IMR-90 (cell line): ENCODE data around the gene VSIR. TPM values are rescaled to one million over a fixed set of nuclear protein-coding genes. Genes with fewer than 3 reads are reported as not detected.

ENCODE experiments used
- ATAC-seq: fragments of 200-7000 bp; cut with Tn5 transposase; 2 replicates; pipeline ENCODE4 v1.9.1; 2020; ENCODE audit warnings: low read depth, mild to moderate bottlenecking, moderate library complexity
- BruUV-seq: library from RNA; stranded (reverse); fragments of 400-500 nt; replicated peaks from 2 replicates; lab custom pipeline; 2021; lab: Mats Ljungman, UMichigan
- CTCF ChIA-PET: fragments of 300-600 bp; formaldehyde crosslinking; extraction: SDS; loops from one replicate; lab custom pipeline; 2021; ENCODE audit warnings: antibody characterized with exemption; lab: Yijun Ruan, JAX
- POLR2A ChIA-PET: fragments of 300-600 bp; sonication (Branson Sonifier 250); formaldehyde crosslinking; loops from one replicate; lab custom pipeline; 2022; ENCODE audit warnings: antibody characterized with exemption; ENCODE audit not compliant: unreplicated experiment; lab: Charles Lee
- DNase-seq: peaks from one replicate; pipeline ENCODE4 v3.0.0; 2013
- H2AFZ ChIP-seq: replicated peaks from 2 replicates; pipeline ENCODE3; 2013; ENCODE audit warnings: low read length, mild to moderate bottlenecking; ENCODE audit not compliant: poor library complexity
- H2AK5ac ChIP-seq: 2 replicates; pipeline ENCODE4 v1.6.1; 2013; ENCODE audit warnings: low read depth, low read length, inconsistent platforms
- H2AK9ac ChIP-seq: replicated peaks from 2 replicates; pipeline ENCODE3; 2013; ENCODE audit warnings: mild to moderate bottlenecking, low read depth, low read length, moderate library complexity; ENCODE audit not compliant: poor library complexity
- H2BK120ac ChIP-seq: 2 replicates; pipeline ENCODE4 v1.6.1; 2013; ENCODE audit warnings: low read depth, low read length, inconsistent platforms
- H2BK15ac ChIP-seq: 3 replicates; pipeline ENCODE4 v1.6.1; 2013; ENCODE audit warnings: low read depth, low read length, inconsistent platforms
- H2BK20ac ChIP-seq: 2 replicates; pipeline ENCODE4 v1.6.1; 2013; ENCODE audit warnings: low read depth, mild to moderate bottlenecking, inconsistent platforms, low read length, moderate library complexity
- H2BK5ac ChIP-seq: 2 replicates; pipeline ENCODE4 v1.6.1; 2013; ENCODE audit warnings: mild to moderate bottlenecking, low read depth, low read length, inconsistent platforms; ENCODE audit not compliant: poor library complexity, severe bottlenecking
- H3K14ac ChIP-seq: replicated peaks from 2 replicates; pipeline ENCODE4 v1.6.1; 2013; ENCODE audit warnings: low read depth, low read length, inconsistent platforms
- H3K18ac ChIP-seq: 2 replicates; pipeline ENCODE4 v1.6.1; 2013; ENCODE audit warnings: low read depth, low read length, control low read depth
- H3K23ac ChIP-seq: 2 replicates; pipeline ENCODE4 v1.6.1; 2013; ENCODE audit warnings: low read depth, low read length, inconsistent platforms
- H3K27ac ChIP-seq: 2 replicates; pipeline ENCODE4 v1.5.1; 2013; ENCODE audit warnings: mild to moderate bottlenecking, control low read depth, low read length; ENCODE audit not compliant: insufficient read depth
- H3K27me3 ChIP-seq: 2 replicates; pipeline ENCODE4 v1.6.1; 2013; ENCODE audit warnings: low read length; ENCODE audit not compliant: control insufficient read depth, insufficient read depth
- H3K36me3 ChIP-seq: 2 replicates; pipeline ENCODE4 v1.6.1; 2013; ENCODE audit warnings: low read length, mixed read lengths; ENCODE audit not compliant: control insufficient read depth, insufficient read depth
- H3K4ac ChIP-seq: 2 replicates; pipeline ENCODE4 v1.6.1; 2013; ENCODE audit warnings: low read depth, low read length, inconsistent platforms
- H3K4me1 ChIP-seq: 2 replicates; pipeline ENCODE4 v1.6.1; 2013; ENCODE audit warnings: low read length, mixed read lengths; ENCODE audit not compliant: control insufficient read depth, insufficient read depth
- H3K4me2 ChIP-seq: 2 replicates; pipeline ENCODE4 v1.6.1; 2013; ENCODE audit warnings: low read depth, mild to moderate bottlenecking, control low read depth, low read length, moderate library complexity
- H3K4me3 ChIP-seq: 2 replicates; pipeline ENCODE4 v1.5.1; 2013; ENCODE audit warnings: low read depth, mild to moderate bottlenecking, control low read depth, low read length, moderate library complexity; ENCODE audit not compliant: insufficient read depth
- H3K56ac ChIP-seq: 2 replicates; pipeline ENCODE4 v1.6.1; 2013; ENCODE audit warnings: low read length, inconsistent platforms; ENCODE audit not compliant: insufficient read depth; ENCODE audit errors: extremely low read depth
- H3K79me1 ChIP-seq, 2 experiments: 2 replicates each; pipeline ENCODE4 v1.6.1; 2013; ENCODE audit warnings: low read length in 2 of 2, inconsistent platforms in 1 of 2, low read depth in 1 of 2
- H3K9ac ChIP-seq: 2 replicates; pipeline ENCODE4 v1.6.1; 2013; ENCODE audit warnings: low read depth, low read length, control low read depth
- H3K9me1 ChIP-seq: 2 replicates; pipeline ENCODE4 v1.6.1; 2013; ENCODE audit warnings: low read length, inconsistent platforms; ENCODE audit not compliant: insufficient read depth
- H3K9me3 ChIP-seq: 2 replicates; pipeline ENCODE4 v1.6.1; 2013; ENCODE audit warnings: low read length; ENCODE audit not compliant: control insufficient read depth, insufficient read depth
- H4K20me1 ChIP-seq: 2 replicates; pipeline ENCODE4 v1.6.1; 2013; ENCODE audit warnings: low read length, inconsistent platforms; ENCODE audit not compliant: insufficient read depth
- H4K5ac ChIP-seq: 2 replicates; pipeline ENCODE4 v1.6.1; 2013; ENCODE audit warnings: mild to moderate bottlenecking, low read depth, low read length, control low read depth
- H4K8ac ChIP-seq, 2 experiments: 2 replicates each; pipeline ENCODE4 v1.6.1; 2013; ENCODE audit warnings: low read depth in 2 of 2, low read length in 2 of 2, control low read depth in 1 of 2, inconsistent platforms in 1 of 2
- H4K91ac ChIP-seq: 2 replicates; pipeline ENCODE4 v1.6.1; 2013; ENCODE audit warnings: low read depth, low read length, inconsistent platforms; ENCODE audit not compliant: insufficient read depth
- MAFK ChIP-seq: IDR thresholded peaks from 2 replicates; pipeline ENCODE4 v1.6.1; 2012; ENCODE audit warnings: low read depth, low read length, improper control_type of control experiment
- NFE2L2 ChIP-seq: fragments of 150-350 bp; IDR thresholded peaks from 2 replicates; pipeline ENCODE4 v1.6.1; 2016; ENCODE audit warnings: low read depth, mild to moderate bottlenecking, low read length
- POLR2A ChIP-seq: IDR thresholded peaks from 2 replicates; pipeline ENCODE4 v1.6.1; 2012; ENCODE audit warnings: mild to moderate bottlenecking, low read depth, low read length
- RFX5 ChIP-seq: IDR thresholded peaks from 2 replicates; pipeline ENCODE4 v1.8.0; 2012; ENCODE audit warnings: low read depth, mild to moderate bottlenecking, low read length, moderate library complexity
- USF2 ChIP-seq: fragments of 150-350 bp; IDR thresholded peaks from 2 replicates; pipeline ENCODE4 v1.6.1; 2017; ENCODE audit warnings: mild to moderate bottlenecking, antibody characterized with exemption, low read length, low read depth
- WGBS, 2 experiments: methylation state at CpG; one replicate each; pipeline versions ENCODE4 v1.1.5 to v1.1.7; 2013; ENCODE audit warnings: missing lambda C conversion rate in 2 of 2; ENCODE audit not compliant: insufficient read length in 1 of 2; ENCODE audit errors: extremely low coverage in 2 of 2; 5-methylcytosine and 5-hydroxymethylcytosine counted together
- dilution Hi-C: fragments of 300-500 bp; cut with HindIII; formaldehyde crosslinking; loops from one replicate; pipeline ENCODE4 v1.14.3; 2018; ENCODE audit warnings: low sequenced_read_pairs; ENCODE audit not compliant: unreplicated experiment
- in situ Hi-C: fragments of 300-500 bp; cut with MboI; formaldehyde crosslinking; loops from 3 replicates; pipeline ENCODE4 v1.14.3; 2019; ENCODE audit warnings: low sequenced_read_pairs, inconsistent platforms, mixed read lengths
- intact Hi-C: fragments of 100-400 bp; cut with micrococcal nuclease; formaldehyde crosslinking; loops from 2 replicates; pipeline ENCODE4 v1.10.0; 2022
- polyA plus RNA-seq, 3 experiments: library from polyadenylated mRNA; depleted of rRNA; stranded (reverse); fragments of >200 nt; gene quantifications; 2 replicates each; pipeline ENCODE4 v1.2.3, GENCODE V29; 2012; ENCODE audit warnings: low replicate concordance in 1 of 3
- total RNA-seq: library from RNA; depleted of rRNA; stranded (reverse); fragments of >200 nt; gene quantifications from 2 replicates; pipeline ENCODE4 v1.2.3, GENCODE V29; 2012

VSIR gene
- total and polyA plus RNA-seq, 2 of the 4 experiments (the other 2 are of a cell fraction), result 5.0 to 23.8 TPM

GRCh38 chr10:71725249-71725648 lies 48.1 kb downstream of the VSIR start:
- no peak overlapping the region for H2AK5ac ChIP-seq
- H4K91ac ChIP-seq, result no peak overlapping the region
- no peak overlapping the region for H2AFZ ChIP-seq
- no peak overlapping the region for H3K23ac ChIP-seq
- intact Hi-C loops (no loop called here), dilution Hi-C loops (no loop called here), in situ Hi-C loops (no loop called here)
- no peak overlapping the region for H3K18ac ChIP-seq
- H2BK120ac ChIP-seq, result no peak overlapping the region
- H2BK20ac ChIP-seq, result no peak overlapping the region
- no peaks in the 10 kb centered on the region for H4K20me1 ChIP-seq
- DNase-seq (no peak), ATAC-seq (no peak)
- peaks cover 8% of the 10 kb centered on the region for H3K27me3 ChIP-seq
- H4K8ac ChIP-seq, result no peak overlapping the region
- no peaks in the 10 kb centered on the region for H3K79me1 ChIP-seq
- no peak overlapping the region for H4K5ac ChIP-seq
- ChIA-PET POLR2A (no interaction called here), CTCF (interaction anchor here (0.6 to 1.1 kb wide), 5 partner anchors 15 to 137 kb away, joined by 3 to 4 read pairs (median 3); no protein-coding TSS in a partner anchor)
- WGBS, 2 experiments, result 89% methylated on average over 11 of the region's 14 CpGs; no CpG with 5 or more reads in 1 of the 2 experiments
- H3K4me3 ChIP-seq, result no peak overlapping the region
- no peaks in the 10 kb centered on the region for H3K9me1 ChIP-seq
- BruUV-seq, result no TSS peak
- H3K36me3 ChIP-seq, result no peaks in the 10 kb centered on the region
- H3K4me2 ChIP-seq, result no peak overlapping the region
- H3K14ac ChIP-seq, result no peak overlapping the region
- no peak overlapping the region for H3K4ac ChIP-seq
- H3K4me1 ChIP-seq, result peaks cover 9% of the 10 kb centered on the region; the same call in 1 of the 2 replicates
- no peaks in the 10 kb centered on the region; the same call in 1 of the 2 replicates for H3K9me3 ChIP-seq
- no peak overlapping the region for H3K27ac ChIP-seq
- H2BK5ac ChIP-seq, result no peak overlapping the region
- TF ChIP-seq POLR2A, result no peak
- no peak for TF ChIP-seq USF2
- TF ChIP-seq NFE2L2, result no peak
- TF ChIP-seq MAFK, result no peak
- TF ChIP-seq RFX5, result no peak
- H3K9ac ChIP-seq, result no peak overlapping the region
- no peak overlapping the region for H3K56ac ChIP-seq
- no peak overlapping the region for H2BK15ac ChIP-seq
- H2AK9ac ChIP-seq, result no peak overlapping the region
